GM12891 (cell line): ENCODE data around the gene SUMF1.

ENCODE experiments used
- POLR2A ChIP-seq: IDR thresholded peaks from 2 replicates; pipeline ENCODE4 v1.6.1; 2011; ENCODE audit warnings: low read depth, low read length, control low read depth
- TAF1 ChIP-seq: IDR thresholded peaks from 2 replicates; pipeline ENCODE4 v1.6.1; 2011; ENCODE audit warnings: low read depth, low read length, control low read depth

DNA sequence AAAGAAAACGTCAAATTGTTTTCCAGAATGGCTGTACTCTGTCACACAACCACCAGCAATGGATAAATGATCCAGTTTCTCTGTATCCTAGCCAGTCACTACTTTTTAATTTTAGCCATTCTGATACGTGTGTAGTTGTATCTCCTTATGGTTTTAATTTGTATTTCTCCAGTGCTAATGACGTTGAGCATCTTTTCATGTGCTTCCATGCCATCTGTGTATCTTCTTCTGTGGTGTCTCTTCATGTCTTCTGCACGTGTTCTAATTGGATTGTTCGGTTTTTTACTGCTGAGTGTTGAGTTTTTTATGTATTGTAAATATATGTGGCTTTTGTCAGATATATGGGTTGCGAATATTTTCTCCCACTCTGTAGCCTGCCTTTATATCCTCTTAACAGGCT, 81.9 kb downstream of the SUMF1 start:
- TF ChIP-seq POLR2A, result no peak
- TF ChIP-seq TAF1, result no peak
